ENCODE data around the gene RHBG. TPM values are rescaled to one million over a fixed set of nuclear protein-coding genes. Genes with fewer than 3 reads are reported as not detected.
"Not testable (repeated sequence)": the region's sequence is repeated elsewhere in the genome, so short reads cannot be mapped to it uniquely, and the experiment has no call there.

The RHBG gene
- polyA plus RNA-seq, 3 donors from 2014 or later, result not detected

DNA sequence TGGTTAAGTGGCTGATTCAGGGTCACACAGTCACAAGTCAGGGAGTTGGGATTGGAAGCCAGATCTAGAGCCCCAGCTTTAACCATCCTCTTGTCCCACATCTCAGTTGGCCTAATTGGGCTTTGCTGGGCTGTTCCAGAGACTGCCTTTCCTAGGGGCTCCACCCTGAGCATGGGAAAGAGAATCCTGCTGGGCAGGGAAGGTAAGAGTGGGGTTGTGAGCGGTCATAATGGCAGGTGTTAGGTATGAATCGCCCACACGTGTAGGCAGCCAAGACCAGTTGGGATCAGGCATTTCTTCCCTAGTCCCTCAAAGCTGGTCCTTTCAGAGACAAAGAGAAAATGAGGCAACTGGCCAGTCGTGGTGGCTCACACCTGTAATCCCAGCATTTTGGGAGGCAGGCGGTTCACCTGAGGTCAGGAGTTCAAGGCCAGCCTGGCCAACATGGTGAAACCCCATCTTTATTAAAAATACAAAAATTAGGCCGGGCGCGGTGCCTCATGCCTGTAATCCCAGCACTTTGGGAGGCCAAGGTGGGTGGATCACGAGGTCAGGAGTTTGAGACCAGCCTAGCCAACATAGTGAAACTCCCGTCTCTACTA lies 775 bp downstream of the RHBG start:
- not testable (repeated sequence) for H3K36me3 Mint-ChIP-seq

DNA sequence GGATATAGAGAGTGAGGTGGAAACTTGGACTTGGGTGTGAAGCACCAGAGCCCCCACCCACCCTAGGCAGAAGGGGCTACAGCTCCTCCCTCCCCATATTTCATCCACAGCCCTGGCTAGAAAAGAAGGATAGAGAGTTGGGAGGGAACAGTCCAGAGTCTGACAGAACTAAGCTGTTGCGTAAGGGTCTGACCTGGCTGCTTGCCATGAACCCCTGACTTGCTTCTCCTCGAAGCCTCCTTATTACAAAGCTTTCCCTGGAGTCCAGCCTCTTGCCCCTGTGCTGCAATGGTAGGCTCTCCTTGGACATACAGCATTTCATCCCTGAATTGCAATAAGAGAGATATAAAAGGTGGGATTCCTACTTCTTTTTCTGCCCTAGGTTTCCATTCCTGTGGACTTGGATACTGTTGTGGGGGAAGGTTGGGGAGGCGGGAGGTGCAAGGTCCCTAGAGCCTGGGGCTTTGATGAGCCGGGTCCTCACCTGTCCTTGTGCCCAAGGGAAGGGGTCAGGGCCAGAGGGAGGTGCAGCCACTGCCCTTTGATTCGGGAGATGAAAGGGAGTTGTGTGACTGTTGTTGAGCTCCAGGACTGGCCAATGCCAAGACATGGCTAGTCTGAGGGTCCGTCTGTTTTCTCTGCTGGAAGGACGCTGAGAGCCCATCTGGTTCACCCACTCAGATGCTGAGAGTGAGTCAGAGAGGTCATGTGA lies 2.7 kb downstream of the RHBG start:
- peaks cover 3 to 13% (median 4%) of the 10 kb centered on the region in 3 donors for H3K27me3 Mint-ChIP-seq (ENCODE audit: low read depth in 3 of 3)
- DNase-seq, result no peak
- H3K4me1 Mint-ChIP-seq, result peaks cover 0 to 4% of the 10 kb centered on the region in 2 donors
- H3K27ac Mint-ChIP-seq, result no peak overlapping the region
- no peaks in the 10 kb centered on the region for H3K9me3 Mint-ChIP-seq
- H3K4me3 Mint-ChIP-seq, result no peak overlapping the region
- peaks cover 0 to 5% (median 0%) of the 10 kb centered on the region in 3 donors for H3K36me3 Mint-ChIP-seq

More for the DNA sequence above, 775 bp downstream of the RHBG start:
- not testable (repeated sequence) for H3K27ac Mint-ChIP-seq, H3K4me3 Mint-ChIP-seq, DNase-seq, H3K4me1 Mint-ChIP-seq, H3K9me3 Mint-ChIP-seq
- H3K27me3 Mint-ChIP-seq (ENCODE audit: low read depth in 3 of 3), result peaks cover 3 to 18% (median 4%) of the 10 kb centered on the region in 3 donors

DNA sequence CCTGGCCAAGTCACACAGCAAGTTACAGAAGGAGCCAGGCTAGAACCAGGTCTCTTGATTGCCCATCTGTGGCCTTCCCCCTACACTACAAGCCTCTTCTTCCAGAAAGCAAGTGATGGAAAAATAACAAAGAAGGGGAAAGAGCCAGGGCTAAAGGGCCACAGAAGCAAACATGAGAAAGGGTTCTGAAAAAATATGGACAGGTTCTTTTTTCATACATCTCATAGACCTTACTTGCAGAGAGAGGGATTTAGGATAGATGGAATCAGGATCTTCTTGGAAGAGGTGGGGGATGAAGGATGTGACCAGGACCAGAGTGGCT lies 3.2 kb downstream of the RHBG start:
- Mint-ChIP-seq H3K9me3 (no peaks in the 10 kb centered on the region), H3K4me3 (no peak overlapping the region), H3K4me1 (peaks cover 0 to 4% of the 10 kb centered on the region in 2 donors), H3K27me3 (ENCODE audit: low read depth in 3 of 3) (peaks cover 3 to 13% (median 4%) of the 10 kb centered on the region in 3 donors), H3K27ac (no peak overlapping the region), H3K36me3 (peaks cover 0 to 5% (median 0%) of the 10 kb centered on the region in 3 donors)
- DNase-seq, result no peak

DNA sequence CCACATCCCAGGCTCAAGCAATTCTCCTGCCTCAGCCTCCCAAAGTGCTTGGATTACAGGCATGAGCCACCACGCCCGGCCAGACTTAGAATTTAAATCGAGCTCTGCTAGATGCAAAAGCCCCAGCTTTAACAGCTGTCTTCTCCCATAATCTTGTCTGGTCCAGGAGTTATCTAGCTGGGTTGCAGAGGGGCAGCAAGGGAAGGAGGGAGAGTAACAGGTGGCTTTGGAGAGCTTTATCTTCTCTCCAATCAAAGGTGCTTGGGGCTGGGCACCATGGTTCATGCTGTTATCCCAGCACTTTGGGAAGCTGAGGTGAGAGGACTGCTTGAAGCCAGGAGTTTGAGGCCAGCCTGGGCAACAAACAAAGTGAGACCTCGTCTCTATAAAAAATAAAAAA lies 3.9 kb downstream of the RHBG start:
- Mint-ChIP-seq H3K4me3 (no peak overlapping the region), H3K36me3 (peaks cover 0 to under 1% (median 0%) of the 10 kb centered on the region in 3 donors), H3K27me3 (ENCODE audit: low read depth in 3 of 3) (peaks cover 1 to 13% (median 3%) of the 10 kb centered on the region in 3 donors), H3K9me3 (no peaks in the 10 kb centered on the region), H3K4me1 (peaks cover 0 to 4% of the 10 kb centered on the region in 2 donors), H3K27ac (no peak overlapping the region)
- no peak for DNase-seq

DNA sequence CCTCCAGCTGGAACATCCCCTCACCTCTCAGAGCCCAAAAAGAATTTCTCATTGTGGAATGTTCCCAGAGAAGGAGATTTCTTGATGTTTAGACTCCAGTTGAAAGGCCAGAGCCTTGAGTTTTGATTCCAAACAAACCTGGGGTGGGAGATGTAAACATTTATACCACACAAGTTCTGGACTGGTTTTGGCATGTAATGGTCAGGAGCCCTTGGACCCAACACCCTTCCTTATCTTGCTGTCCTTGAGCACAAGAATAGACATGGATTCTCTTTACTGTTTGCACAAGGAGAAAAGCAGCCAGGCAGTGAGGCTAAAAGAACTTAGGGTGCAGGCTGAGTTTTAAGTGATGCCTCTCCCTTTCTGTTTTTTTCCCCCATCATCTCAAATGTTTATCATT lies 4.5 kb downstream of the RHBG start:
- H3K9me3 Mint-ChIP-seq, result no peaks in the 10 kb centered on the region
- H3K27me3 Mint-ChIP-seq (ENCODE audit: low read depth in 3 of 3), result peaks cover 1 to 13% (median 3%) of the 10 kb centered on the region in 3 donors
- peaks cover 0 to 4% of the 10 kb centered on the region in 2 donors for H3K4me1 Mint-ChIP-seq
- H3K36me3 Mint-ChIP-seq, result no peaks in the 10 kb centered on the region
- H3K4me3 Mint-ChIP-seq, result no peak overlapping the region
- no peak overlapping the region for H3K27ac Mint-ChIP-seq
- DNase-seq, result no peak

DNA sequence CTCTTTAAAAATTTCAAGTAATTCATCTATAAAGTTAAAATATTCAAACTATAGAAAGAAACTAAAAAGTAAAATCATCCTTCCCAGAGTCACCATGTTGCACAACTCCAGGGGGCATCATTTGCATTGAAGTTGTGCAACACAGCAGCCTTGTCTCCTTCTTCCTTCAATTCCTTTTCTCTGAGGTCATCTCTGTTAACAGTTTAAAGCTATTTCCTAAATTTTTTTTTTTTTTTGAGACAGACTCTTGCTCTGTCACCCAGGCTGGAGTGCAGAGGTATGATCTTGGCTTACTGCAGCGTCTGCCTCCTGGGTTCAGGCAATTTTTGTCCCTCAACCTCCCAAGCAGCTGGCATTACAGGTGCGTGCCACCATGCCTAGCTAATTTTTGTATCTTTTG lies 7.1 kb downstream of the RHBG start:
- peaks cover 0 to 13% (median 0%) of the 10 kb centered on the region in 3 donors for H3K27me3 Mint-ChIP-seq (ENCODE audit: low read depth in 3 of 3)
- H3K4me3 Mint-ChIP-seq, result no peak overlapping the region
- no peaks in the 10 kb centered on the region for H3K4me1 Mint-ChIP-seq
- H3K27ac Mint-ChIP-seq, result no peak overlapping the region
- DNase-seq, result no peak
- H3K9me3 Mint-ChIP-seq, result no peaks in the 10 kb centered on the region
- H3K36me3 Mint-ChIP-seq, result no peaks in the 10 kb centered on the region

DNA sequence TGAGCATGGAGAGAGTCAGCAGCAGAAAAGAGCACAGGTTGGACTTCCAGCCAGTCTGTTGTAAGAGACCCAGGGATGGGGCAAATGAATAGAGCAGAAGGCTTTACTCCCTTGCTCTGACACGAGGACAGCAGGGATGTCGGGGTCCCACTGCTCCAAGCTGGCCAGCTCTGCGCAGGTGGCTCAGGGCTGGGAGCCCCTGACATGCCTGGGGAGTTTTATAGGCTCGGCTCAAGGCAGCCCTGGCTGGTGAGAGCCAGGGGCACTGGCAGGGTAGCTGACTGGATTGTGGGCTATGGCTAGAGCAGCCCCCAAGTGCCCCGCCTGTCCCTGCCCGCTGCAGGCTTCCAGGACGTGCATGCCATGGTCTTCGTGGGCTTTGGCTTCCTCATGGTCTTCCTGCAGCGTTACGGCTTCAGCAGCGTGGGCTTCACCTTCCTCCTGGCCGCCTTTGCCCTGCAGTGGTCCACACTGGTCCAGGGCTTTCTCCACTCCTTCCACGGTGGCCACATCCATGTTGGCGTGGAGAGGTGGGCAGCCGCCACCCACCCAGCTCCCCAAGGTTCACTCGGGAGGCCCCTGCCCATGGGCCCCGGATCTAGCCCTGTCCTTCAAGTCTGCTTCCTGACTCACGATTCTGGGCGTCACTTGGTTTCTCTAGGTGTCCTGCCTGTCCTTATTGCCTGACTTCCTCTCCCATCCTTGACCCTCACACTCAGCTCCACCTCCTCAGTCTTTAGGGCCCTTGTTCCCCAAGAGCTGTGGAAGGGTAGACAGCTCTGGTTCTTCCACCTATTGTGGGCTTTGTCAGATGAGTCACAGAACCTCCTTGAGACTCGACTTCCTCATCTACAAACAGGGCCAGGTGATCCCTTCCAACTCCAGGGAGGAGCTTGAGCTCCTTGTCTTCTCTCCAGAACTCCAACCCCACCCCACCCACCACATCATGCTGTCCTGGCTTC lies 8.2 kb downstream of the RHBG start:
- Mint-ChIP-seq H3K27ac (peak overlapping the region in 1 of 6 donors; percentile 35), H3K9me3 (no peaks in the 10 kb centered on the region), H3K36me3 (no peaks in the 10 kb centered on the region), H3K4me3 (no peak overlapping the region), H3K4me1 (no peaks in the 10 kb centered on the region), H3K27me3 (ENCODE audit: low read depth in 3 of 3) (peaks cover 0 to 8% (median 0%) of the 10 kb centered on the region in 3 donors)
- no peak for DNase-seq

DNA sequence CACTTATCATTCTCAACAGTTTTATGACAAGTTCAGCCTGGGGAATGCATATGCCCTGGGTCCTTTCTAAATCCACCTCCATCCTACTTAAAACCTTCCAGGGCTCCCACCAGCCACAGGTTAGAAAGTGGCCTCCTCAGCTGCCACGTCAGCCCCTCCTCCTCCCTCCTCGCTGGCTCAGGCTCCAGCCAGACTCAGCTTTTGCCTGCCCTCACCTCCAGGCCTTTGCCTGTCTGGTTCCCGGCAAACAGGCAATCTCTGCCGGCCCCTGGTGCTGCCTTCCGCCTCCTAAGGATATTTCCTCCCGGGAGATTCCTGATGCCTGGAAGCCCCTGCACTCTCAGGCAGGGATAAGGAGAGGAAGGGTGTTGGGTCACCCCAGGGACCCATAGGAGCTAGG lies 9.5 kb downstream of the RHBG start:
- H3K4me3 Mint-ChIP-seq, result no peak overlapping the region
- no peaks in the 10 kb centered on the region for H3K36me3 Mint-ChIP-seq
- H3K4me1 Mint-ChIP-seq, result no peaks in the 10 kb centered on the region
- no peak for DNase-seq
- no peaks in the 10 kb centered on the region for H3K27me3 Mint-ChIP-seq (ENCODE audit: low read depth in 3 of 3)
- no peaks in the 10 kb centered on the region for H3K9me3 Mint-ChIP-seq
- no peak overlapping the region for H3K27ac Mint-ChIP-seq

DNA sequence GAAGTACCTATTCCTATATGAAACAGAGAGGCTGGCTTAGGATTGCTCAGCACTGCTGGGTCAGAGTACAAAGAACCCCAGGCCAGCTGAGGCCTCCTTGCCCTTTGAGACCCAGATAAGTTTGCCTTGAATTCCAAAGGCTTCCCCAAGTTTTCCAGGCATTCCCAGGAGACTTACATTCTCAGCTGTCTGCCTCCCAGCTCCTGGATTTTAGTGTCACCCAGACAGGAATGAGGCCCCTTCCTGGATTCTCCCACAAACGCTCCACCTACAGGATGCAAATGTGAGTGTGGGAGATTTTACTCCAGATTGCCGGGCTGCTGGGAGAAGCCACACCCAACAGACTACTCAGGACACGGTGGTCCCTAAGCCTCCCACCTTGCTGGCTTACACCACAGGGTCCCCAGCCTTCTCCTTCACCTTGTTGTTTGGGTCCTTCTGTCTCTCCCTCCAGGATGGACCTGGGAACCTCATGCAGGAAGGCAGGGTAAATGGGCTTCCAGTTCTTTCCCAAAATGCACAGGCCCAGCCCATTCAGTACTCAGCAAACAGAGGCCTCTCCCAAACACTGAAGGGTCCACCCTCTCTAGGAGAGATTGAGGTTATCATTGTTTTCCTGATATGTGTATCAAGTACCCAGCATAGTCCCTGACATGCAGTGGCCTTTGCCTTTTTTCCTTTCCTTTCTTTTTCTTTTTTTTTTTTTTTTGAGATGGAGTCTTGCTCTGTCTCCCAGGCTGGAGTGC lies 10.6 kb downstream of the RHBG start:
- DNase-seq, result no peak
- Mint-ChIP-seq H3K9me3 (no peaks in the 10 kb centered on the region), H3K36me3 (no peaks in the 10 kb centered on the region), H3K4me1 (no peaks in the 10 kb centered on the region), H3K27ac (no peak overlapping the region), H3K4me3 (no peak overlapping the region), H3K27me3 (ENCODE audit: low read depth in 3 of 3) (no peaks in the 10 kb centered on the region)

DNA sequence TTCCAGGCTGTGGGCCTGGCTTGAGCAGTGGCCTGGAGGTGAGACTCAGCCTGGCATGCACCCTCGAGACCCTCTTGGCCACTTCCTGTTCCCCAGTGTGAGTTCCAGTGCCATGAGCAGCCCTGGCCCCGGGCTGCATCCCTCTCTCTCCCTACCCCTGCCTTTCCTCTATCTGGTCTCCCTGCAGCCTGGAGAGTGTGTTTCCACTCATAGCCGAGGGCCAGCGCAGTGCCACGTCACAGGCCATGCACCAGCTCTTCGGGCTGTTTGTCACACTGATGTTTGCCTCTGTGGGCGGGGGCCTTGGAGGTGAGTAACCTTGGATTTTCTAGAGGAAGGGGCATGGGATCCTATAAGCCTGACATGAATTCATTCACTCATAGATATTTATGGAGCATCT lies 13.6 kb downstream of the RHBG start:
- Mint-ChIP-seq H3K4me3 (no peak overlapping the region), H3K27me3 (ENCODE audit: low read depth in 3 of 3) (peaks cover 0 to 7% (median 6%) of the 10 kb centered on the region in 3 donors), H3K4me1 (peaks cover 2 to 7% of the 10 kb centered on the region in 2 donors), H3K27ac (no peak overlapping the region), H3K36me3 (no peaks in the 10 kb centered on the region), H3K9me3 (no peaks in the 10 kb centered on the region)
- no peak for DNase-seq

DNA sequence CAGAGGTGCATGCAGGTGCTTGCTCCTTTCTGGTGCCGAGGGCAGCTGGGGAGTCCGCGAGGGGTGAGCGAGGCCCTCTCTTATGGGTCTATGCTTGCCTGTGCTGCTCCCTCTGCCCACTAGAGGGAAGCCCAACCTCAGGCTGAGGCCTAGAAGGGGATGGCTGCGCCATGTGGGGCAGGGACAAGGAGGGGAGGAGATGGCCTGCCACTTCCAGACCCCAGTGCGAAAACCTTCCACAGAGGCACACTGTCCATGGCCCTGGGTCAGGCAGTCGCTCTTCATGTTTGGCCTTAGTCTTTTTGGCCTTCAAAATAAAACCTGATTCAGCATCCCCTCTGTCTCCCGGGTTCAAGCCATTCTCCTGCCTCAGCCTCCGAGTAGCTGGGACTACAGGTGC lies 14.0 kb downstream of the RHBG start:
- Mint-ChIP-seq H3K9me3 (no peaks in the 10 kb centered on the region), H3K4me1 (peaks cover 2 to 7% of the 10 kb centered on the region in 2 donors), H3K27ac (no peak overlapping the region), H3K27me3 (ENCODE audit: low read depth in 3 of 3) (peaks cover 0 to 10% (median 9%) of the 10 kb centered on the region in 3 donors), H3K36me3 (no peaks in the 10 kb centered on the region), H3K4me3 (no peak overlapping the region)
- peak; percentile 17 to 40 (median 25) for DNase-seq

DNA sequence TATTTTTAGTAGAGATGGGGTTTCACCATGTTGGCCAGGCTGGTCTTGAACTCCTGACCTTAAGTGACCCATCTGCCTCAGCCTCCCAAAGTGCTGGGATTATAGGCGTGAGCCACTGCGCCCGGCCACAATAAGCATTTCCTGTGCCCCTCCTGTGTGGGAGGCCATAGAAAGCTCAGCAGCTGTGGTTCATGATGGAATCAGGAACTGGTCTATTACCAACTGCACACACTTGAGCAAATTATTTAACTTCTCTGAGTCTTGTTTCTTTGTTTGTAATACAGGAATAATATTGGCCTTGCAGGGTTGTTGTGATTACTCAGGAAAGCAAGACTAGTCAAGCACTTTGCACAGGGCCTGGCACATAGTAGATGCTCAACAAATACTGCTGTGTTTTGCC lies 15.0 kb downstream of the RHBG start:
- no peak overlapping the region for H3K4me3 Mint-ChIP-seq
- H3K27me3 Mint-ChIP-seq (ENCODE audit: low read depth in 3 of 3), result peaks cover 0 to 10% (median 9%) of the 10 kb centered on the region in 3 donors
- DNase-seq, result no peak
- H3K36me3 Mint-ChIP-seq, result no peaks in the 10 kb centered on the region
- no peaks in the 10 kb centered on the region for H3K9me3 Mint-ChIP-seq
- H3K4me1 Mint-ChIP-seq, result peaks cover 2 to 7% of the 10 kb centered on the region in 2 donors
- no peak overlapping the region for H3K27ac Mint-ChIP-seq

DNA sequence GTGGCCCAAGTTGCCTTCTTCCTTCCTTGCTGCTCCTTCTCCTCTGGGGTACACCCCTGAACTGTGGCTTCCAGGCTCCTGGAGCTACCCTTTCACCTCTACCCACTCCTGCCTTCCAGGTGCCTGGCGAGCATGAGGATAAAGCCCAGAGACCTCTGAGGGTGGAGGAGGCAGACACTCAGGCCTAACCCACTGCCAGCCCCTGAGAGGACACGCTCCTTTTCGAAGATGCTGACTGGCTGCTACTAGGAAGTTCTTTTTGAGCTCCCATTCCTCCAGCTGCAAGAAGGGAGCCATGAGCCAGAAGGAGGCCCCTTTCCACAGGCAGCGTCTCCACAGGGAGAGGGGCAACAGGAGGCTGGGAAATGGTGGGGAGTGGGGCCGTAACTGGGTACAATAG lies 15.6 kb downstream of the RHBG start:
- Mint-ChIP-seq H3K4me1 (peaks cover 2 to 7% of the 10 kb centered on the region in 2 donors), H3K27me3 (ENCODE audit: low read depth in 3 of 3) (peaks cover 0 to 10% (median 9%) of the 10 kb centered on the region in 3 donors), H3K4me3 (no peak overlapping the region), H3K9me3 (no peaks in the 10 kb centered on the region), H3K36me3 (no peaks in the 10 kb centered on the region), H3K27ac (no peak overlapping the region)
- DNase-seq, result no peak
